H9 (cell line): ENCODE measurements around the gene ERC1. TPM values are rescaled to one million over a fixed set of nuclear protein-coding genes. Genes with fewer than 3 reads are reported as not detected.
A peak's percentile ranks its signal among the peaks of the same experiment; 100 is the strongest.

Experiments used
- DNase-seq: peaks from one replicate; pipeline ENCODE4 v3.0.0-alpha.2; 2017
- H2AFZ ChIP-seq: one replicate; pipeline ENCODE4 v1.6.1; 2013; ENCODE audit warnings: mild to moderate bottlenecking, low read length, control low read depth, moderate library complexity
- H2AK5ac ChIP-seq: 2 replicates; pipeline ENCODE4 v1.6.1; 2013; ENCODE audit warnings: low read length, control low read depth, mixed read lengths; ENCODE audit not compliant: insufficient read length
- H2BK120ac ChIP-seq: one replicate; pipeline ENCODE4 v1.6.1; 2013; ENCODE audit warnings: low read depth, mild to moderate bottlenecking, low read length, control low read depth, inconsistent platforms; ENCODE audit not compliant: poor library complexity, severe bottlenecking
- H2BK12ac ChIP-seq: 2 replicates; pipeline ENCODE4 v1.6.1; 2013; ENCODE audit warnings: low read length, control low read depth, mixed read lengths, low read depth; ENCODE audit not compliant: insufficient read length
- H2BK15ac ChIP-seq: 2 replicates; pipeline ENCODE4 v1.6.1; 2013; ENCODE audit warnings: low read depth, low read length, control low read depth
- H2BK20ac ChIP-seq: one replicate; pipeline ENCODE4 v1.6.1; 2013; ENCODE audit warnings: low read depth, mild to moderate bottlenecking, low read length, control low read depth, inconsistent platforms; ENCODE audit not compliant: poor library complexity, severe bottlenecking
- H2BK5ac ChIP-seq: 2 replicates; pipeline ENCODE4 v1.6.1; 2013; ENCODE audit warnings: low read length, control low read depth, mixed read lengths; ENCODE audit not compliant: insufficient read length
- H3K14ac ChIP-seq: 2 replicates; pipeline ENCODE4 v1.6.1; 2013; ENCODE audit warnings: low read length, control low read depth; ENCODE audit not compliant: insufficient read depth
- H3K18ac ChIP-seq: 2 replicates; pipeline ENCODE4 v1.6.1; 2013; ENCODE audit warnings: low read depth, mild to moderate bottlenecking, mixed read lengths, low read length, control low read depth; ENCODE audit not compliant: insufficient read length
- H3K23ac ChIP-seq: 2 replicates; pipeline ENCODE4 v1.6.1; 2013; ENCODE audit warnings: low read length, control low read depth, mixed read lengths, low read depth; ENCODE audit not compliant: insufficient read length
- H3K23me2 ChIP-seq: 2 replicates; pipeline ENCODE4 v1.6.1; 2013; ENCODE audit warnings: low read depth, mild to moderate bottlenecking, mixed read lengths, low read length, control low read depth; ENCODE audit not compliant: insufficient read length, poor library complexity, severe bottlenecking
- H3K27ac ChIP-seq: 2 replicates; pipeline ENCODE4 v1.5.1; 2013; ENCODE audit warnings: low read length, control low read depth, mixed read lengths, low read depth; ENCODE audit not compliant: insufficient read length
- H3K27me3 ChIP-seq: 2 replicates; pipeline ENCODE4 v1.6.1; 2013; ENCODE audit warnings: low read length, control low read depth, inconsistent platforms; ENCODE audit not compliant: insufficient read depth
- H3K4ac ChIP-seq: 2 replicates; pipeline ENCODE4 v1.6.1; 2013; ENCODE audit warnings: low read depth, mild to moderate bottlenecking, control low read depth, inconsistent platforms, low read length, moderate library complexity
- H3K4me1 ChIP-seq: 2 replicates; pipeline ENCODE4 v1.6.1; 2013; ENCODE audit warnings: low read length, control low read depth, inconsistent platforms; ENCODE audit not compliant: insufficient read depth
- H3K4me2 ChIP-seq: 2 replicates; pipeline ENCODE4 v1.6.1; 2013; ENCODE audit warnings: low read length, control low read depth, mixed read lengths; ENCODE audit not compliant: insufficient read length, insufficient read depth
- H3K56ac ChIP-seq: 2 replicates; pipeline ENCODE4 v1.6.1; 2013; ENCODE audit warnings: low read depth, mild to moderate bottlenecking, mixed read lengths, low read length, control low read depth; ENCODE audit not compliant: insufficient read length
- H3K79me1 ChIP-seq: 2 replicates; pipeline ENCODE4 v1.6.1; 2013; ENCODE audit warnings: low read depth, mild to moderate bottlenecking, moderate library complexity, low read length, control low read depth, inconsistent platforms; ENCODE audit not compliant: insufficient read depth, poor library complexity, severe bottlenecking
- H3K79me2 ChIP-seq: 2 replicates; pipeline ENCODE4 v1.6.1; 2013; ENCODE audit warnings: low read length, control low read depth, inconsistent platforms; ENCODE audit not compliant: insufficient read depth
- H3K9ac ChIP-seq: 2 replicates; pipeline ENCODE4 v1.6.1; 2013; ENCODE audit warnings: low read length, control low read depth, mixed read lengths; ENCODE audit not compliant: insufficient read length; ENCODE audit errors: extremely low read depth
- H3K9me3 ChIP-seq: one replicate; pipeline ENCODE4 v1.6.1; 2013; ENCODE audit warnings: low read depth, low read length, inconsistent platforms; ENCODE audit not compliant: control insufficient read depth
- H3T11ph ChIP-seq: one replicate; pipeline ENCODE4 v1.6.1; 2013; ENCODE audit warnings: mild to moderate bottlenecking, low read length, control low read depth, inconsistent platforms
- H4K20me1 ChIP-seq: one replicate; pipeline ENCODE4 v1.6.1; 2013; ENCODE audit not compliant: control insufficient read depth, insufficient read length, insufficient read depth
- H4K5ac ChIP-seq: 2 replicates; pipeline ENCODE4 v1.6.1; 2013; ENCODE audit warnings: low read depth, mild to moderate bottlenecking, mixed read lengths, low read length, control low read depth; ENCODE audit not compliant: insufficient read length
- H4K8ac ChIP-seq: replicated peaks from 2 replicates; pipeline ENCODE4 v1.6.1; 2013; ENCODE audit warnings: low read length, control low read depth, mixed read lengths, low read depth; ENCODE audit not compliant: insufficient read length
- H4K91ac ChIP-seq: 2 replicates; pipeline ENCODE4 v1.6.1; 2013; ENCODE audit warnings: low read depth, mild to moderate bottlenecking, moderate library complexity, mixed read lengths, low read length, control low read depth; ENCODE audit not compliant: insufficient read length
- H3K27ac Mint-ChIP-seq, 3 experiments: 2 replicates in 2 of 3; 3 replicates in 1 of 3; pipeline ENCODE4 v1.8.0; 2020 to 2021; ENCODE audit warnings: mixed read lengths in 3 of 3, mild to moderate bottlenecking in 1 of 3, moderate library complexity in 1 of 3
- H3K27me3 Mint-ChIP-seq: 2 replicates; pipeline ENCODE4 v1.8.0; 2021; ENCODE audit warnings: low read depth, mild to moderate bottlenecking, moderate library complexity, mixed read lengths
- H3K36me3 Mint-ChIP-seq, 3 experiments: 2 replicates in 2 of 3; 3 replicates in 1 of 3; pipeline ENCODE4 v1.8.0; 2020 to 2021; ENCODE audit warnings: low read depth in 3 of 3, mixed read lengths in 3 of 3; ENCODE audit not compliant: insufficient read depth in 1 of 3
- H3K4me1 Mint-ChIP-seq, 2 experiments: 2 replicates each; pipeline ENCODE4 v1.8.0; 2020; ENCODE audit warnings: mixed read lengths in 2 of 2
- H3K4me3 Mint-ChIP-seq, 2 experiments: 2 replicates in 1 of 2; 3 replicates in 1 of 2; pipeline ENCODE4 v1.8.0; 2020 to 2021; ENCODE audit warnings: mild to moderate bottlenecking in 2 of 2, mixed read lengths in 2 of 2, moderate library complexity in 1 of 2
- H3K9me3 Mint-ChIP-seq, 2 experiments: 2 replicates in 1 of 2; 3 replicates in 1 of 2; pipeline ENCODE4 v1.8.0; 2020; ENCODE audit warnings: mild to moderate bottlenecking in 2 of 2, mixed read lengths in 2 of 2, moderate library complexity in 1 of 2
- CTCF ChIP-seq: fragments of 200-600 bp; sonication (generic); conservative IDR thresholded peaks from 3 replicates; pipeline ENCODE4 v1.8.0; 2021; ENCODE audit warnings: antibody characterized with exemption, mild to moderate bottlenecking
- WGBS: extraction: QIAGEN DNeasy Blood & Tissue Kit; methylation state at CpG from one replicate; pipeline ENCODE4 v1.1.7; 2013; ENCODE audit warnings: missing lambda C conversion rate, low lambda C conversion rate, mixed read lengths; ENCODE audit not compliant: insufficient read length; ENCODE audit errors: extremely low coverage; 5-methylcytosine and 5-hydroxymethylcytosine counted together
- total RNA-seq: library from RNA; stranded (reverse); gene quantifications from 2 replicates; pipeline ENCODE4 v1.2.1, GENCODE V29; 2021

ERC1 gene
- total RNA-seq, 1 experiment from 2014 or later = 51.2 TPM

GRCh38 chr12:1054117-1054870, 63.3 kb downstream of the ERC1 start:
- Histone ChIP-seq H2AFZ (no peak overlapping the region), H3K4ac (no peak overlapping the region), H4K8ac (no peak overlapping the region), H2AK5ac (no peak overlapping the region), H3K23ac (no peak overlapping the region), H3T11ph (no peak overlapping the region), H3K18ac (no peak overlapping the region), H4K5ac (no peak overlapping the region), H3K9ac (peak overlapping the region; percentile 3), H3K27ac (peak overlapping the region; percentile 47), H3K23me2 (no peaks in the 10 kb centered on the region), H3K79me2 (peaks cover 2% of the 10 kb centered on the region; the same call in 1 of the 2 replicates), H3K4me1 (peaks cover 2% of the 10 kb centered on the region; the same call in 1 of the 2 replicates), H3K79me1 (no peaks in the 10 kb centered on the region), H3K27me3 (no peaks in the 10 kb centered on the region), H2BK5ac (no peak overlapping the region), H3K4me2 (no peak overlapping the region), H3K14ac (no peak overlapping the region), H4K20me1 (no peaks in the 10 kb centered on the region), H2BK120ac (no peak overlapping the region), H2BK20ac (no peak overlapping the region), H2BK15ac (no peak overlapping the region), H2BK12ac (no peak overlapping the region), H3K9me3 (no peaks in the 10 kb centered on the region), H3K56ac (no peak overlapping the region), H4K91ac (no peak overlapping the region)
- WGBS = no CpG with 5 or more reads among the region's 6 CpGs
- TF ChIP-seq CTCF = no peak
- H3K36me3 Mint-ChIP-seq = peaks cover 13 to 16% (median 13%) of the 10 kb centered on the region in 3 experiments
- H3K27me3 Mint-ChIP-seq = no peaks in the 10 kb centered on the region
- DNase-seq = no peak
- H3K27ac Mint-ChIP-seq = peak overlapping the region; percentile 81 to 97 (median 86)
- peaks cover 13 to 17% of the 10 kb centered on the region in 2 experiments for H3K9me3 Mint-ChIP-seq
- peak overlapping the region in 1 of 2 experiments; percentile 52; a peak in 3 of 5 replicates for H3K4me3 Mint-ChIP-seq
- peaks cover 50 to 65% of the 10 kb centered on the region in 2 experiments for H3K4me1 Mint-ChIP-seq
